Progenitor cell of endocrine pancreas (in vitro differentiated cells): Measurements from ENCODE around the gene NAPEPLD. TPM values are rescaled to one million over a fixed set of nuclear protein-coding genes. Genes with fewer than 3 reads are reported as not detected.

Experiments
- DNase-seq: peaks from one replicate; pipeline ENCODE4 v3.0.0; 2021; ENCODE audit warnings: low spot score; ENCODE audit not compliant: unreplicated experiment
- H3K27ac Mint-ChIP-seq: 2 replicates; pipeline ENCODE4 v1.8.0; 2021; ENCODE audit warnings: mild to moderate bottlenecking, moderate library complexity, mixed read lengths
- H3K27me3 Mint-ChIP-seq: 2 replicates; pipeline ENCODE4 v1.8.0; 2021; ENCODE audit warnings: mixed read lengths
- H3K36me3 Mint-ChIP-seq: 2 replicates; pipeline ENCODE4 v1.8.0; 2022; ENCODE audit warnings: mixed read lengths; ENCODE audit not compliant: insufficient read depth
- H3K4me1 Mint-ChIP-seq: 2 replicates; pipeline ENCODE4 v1.8.0; 2021; ENCODE audit warnings: low read depth, mixed read lengths
- H3K4me3 Mint-ChIP-seq: 2 replicates; pipeline ENCODE4 v1.8.0; 2021; ENCODE audit warnings: low read depth, mild to moderate bottlenecking, moderate library complexity, mixed read lengths
- H3K9me3 Mint-ChIP-seq: 2 replicates; pipeline ENCODE4 v1.8.0; 2021; ENCODE audit warnings: low read depth, mixed read lengths
- CTCF ChIP-seq: fragments of 200-600 bp; sonication (generic); IDR thresholded peaks from one replicate; pipeline ENCODE4 v1.5.0; 2021; ENCODE audit warnings: antibody characterized with exemption, mild to moderate bottlenecking; ENCODE audit not compliant: unreplicated experiment
- total RNA-seq: library from RNA; stranded (reverse); gene quantifications from 2 replicates; pipeline ENCODE4 v1.2.1, GENCODE V29; 2021

NAPEPLD gene
- total RNA-seq, 1 donor from 2014 or later, result 17.4 TPM

- H3K36me3 Mint-ChIP-seq, result peaks cover 11% of the 10 kb centered on the region
- no peaks in the 10 kb centered on the region for H3K9me3 Mint-ChIP-seq
- TF ChIP-seq CTCF, result no peak
- no peaks in the 10 kb centered on the region for H3K27me3 Mint-ChIP-seq
- no peak for DNase-seq
- H3K4me3 Mint-ChIP-seq, result no peak overlapping the region
- H3K27ac Mint-ChIP-seq, result no peak overlapping the region
- no peaks in the 10 kb centered on the region for H3K4me1 Mint-ChIP-seq
Measured at GRCh38 chr7:103120362-103120761, 28.5 kb downstream of the NAPEPLD start.

- Mint-ChIP-seq H3K9me3 (no peaks in the 10 kb centered on the region), H3K36me3 (peaks cover 11% of the 10 kb centered on the region), H3K27me3 (no peaks in the 10 kb centered on the region), H3K27ac (no peak overlapping the region), H3K4me3 (no peak overlapping the region), H3K4me1 (no peaks in the 10 kb centered on the region)
- no peak for TF ChIP-seq CTCF
- DNase-seq, result no peak
Measured at GRCh38 chr7:103119791-103120291, 29.1 kb downstream of the NAPEPLD start.

- no peaks in the 10 kb centered on the region for H3K9me3 Mint-ChIP-seq
- no peak overlapping the region for H3K4me3 Mint-ChIP-seq
- no peak for TF ChIP-seq CTCF
- no peaks in the 10 kb centered on the region for H3K4me1 Mint-ChIP-seq
- peaks cover 14% of the 10 kb centered on the region for H3K36me3 Mint-ChIP-seq
- H3K27ac Mint-ChIP-seq, result no peak overlapping the region
- no peaks in the 10 kb centered on the region for H3K27me3 Mint-ChIP-seq
- DNase-seq, result no peak
Measured at GRCh38 chr7:103117465-103117864, 31.4 kb downstream of the NAPEPLD start.

GRCh38 chr7:103116991-103117390 is 31.9 kb downstream of the NAPEPLD start:
- no peak overlapping the region for H3K27ac Mint-ChIP-seq
- H3K4me1 Mint-ChIP-seq, result no peaks in the 10 kb centered on the region
- TF ChIP-seq CTCF, result no peak
- H3K36me3 Mint-ChIP-seq, result peaks cover 17% of the 10 kb centered on the region
- DNase-seq, result no peak
- no peaks in the 10 kb centered on the region for H3K9me3 Mint-ChIP-seq
- H3K27me3 Mint-ChIP-seq, result no peaks in the 10 kb centered on the region
- H3K4me3 Mint-ChIP-seq, result no peak overlapping the region

- no peak overlapping the region for H3K4me3 Mint-ChIP-seq
- no peak overlapping the region for H3K27ac Mint-ChIP-seq
- peaks cover 20% of the 10 kb centered on the region for H3K36me3 Mint-ChIP-seq
- no peak for TF ChIP-seq CTCF
- no peaks in the 10 kb centered on the region for H3K27me3 Mint-ChIP-seq
- no peaks in the 10 kb centered on the region for H3K4me1 Mint-ChIP-seq
- H3K9me3 Mint-ChIP-seq, result no peaks in the 10 kb centered on the region
- no peak for DNase-seq
Measured at GRCh38 chr7:103116511-103116910, 32.4 kb downstream of the NAPEPLD start.
